Right lobe of liver (tissue), 4 donors: ENCODE data around the gene FSTL3.

ENCODE experiments used
- CTCF ChIP-seq, 4 donors: fragments of 200-600 bp in 3 of 4; fragments of 450-650 bp in 1 of 4; IDR thresholded peaks; one replicate each; pipeline versions ENCODE4 v1.5.1 to v1.8.0; 2016 to 2022; ENCODE audit warnings: antibody characterized with exemption in 4 of 4, mild to moderate bottlenecking in 2 of 4
- POLR2A ChIP-seq: fragments of 450-650 bp; IDR thresholded peaks from one replicate; pipeline ENCODE4 v1.6.1; 2017; ENCODE audit warnings: antibody characterized with exemption, mild to moderate bottlenecking
- donor health status: DM: no; HTN: no; CAD: no.
- donor health status: DM: no; HTN: no; CAD: no.
- donor health status: DM: no; HTN: yes; CAD: no.

- no peak for TF ChIP-seq CTCF (IDR thresholded peaks at IDR 0.05)
- TF ChIP-seq POLR2A = no peak
These were observed 19.3 kb downstream of the FSTL3 start, which contains the start of gene PRSS57 for GRCh38 chr19:695352-695949.
